Measurements from ENCODE around the gene CTDP1.

The CTDP1 gene

GRCh38 chr18:79795446-79795845 is 115.8 kb downstream of the CTDP1 start:
- DNase-seq (ENCODE audit: low read depth in 1 of 2, low spot score in 1 of 2) = no peak

GRCh38 chr18:79796016-79796415 is 116.4 kb downstream of the CTDP1 start:
- no peak for DNase-seq (ENCODE audit: low read depth in 1 of 2, low spot score in 1 of 2)

GRCh38 chr18:79796531-79797405 is 117.2 kb downstream of the CTDP1 start:
- no peak for DNase-seq (ENCODE audit: low read depth in 1 of 2, low spot score in 1 of 2)

- no peak for DNase-seq (ENCODE audit: low read depth in 1 of 2, low spot score in 1 of 2)
Observed at GRCh38 chr18:79797518-79798345, 118.1 kb downstream of the CTDP1 start, which contains the start of gene KCNG2. KCNG2 (plus strand) TSS chr18:79797938; CDS start chr18:79863668, 65,730 bp downstream.

GRCh38 chr18:79798346-79798998 is 118.9 kb downstream of the CTDP1 start:
- DNase-seq (ENCODE audit: low read depth in 1 of 2, low spot score in 1 of 2) = no peak

- no peak for DNase-seq (ENCODE audit: low read depth in 1 of 2, low spot score in 1 of 2)
Observed at GRCh38 chr18:79798999-79799370, 119.4 kb downstream of the CTDP1 start.

GRCh38 chr18:79799619-79800370 is 120.2 kb downstream of the CTDP1 start:
- no peak for DNase-seq (ENCODE audit: low read depth in 1 of 2, low spot score in 1 of 2)

- no peak for DNase-seq (ENCODE audit: low read depth in 1 of 2, low spot score in 1 of 2)
Observed at GRCh38 chr18:79800371-79801180, 121.0 kb downstream of the CTDP1 start.

GRCh38 chr18:79801217-79801616 is 121.6 kb downstream of the CTDP1 start:
- no peak for DNase-seq (ENCODE audit: low read depth in 1 of 2, low spot score in 1 of 2)

- DNase-seq (ENCODE audit: low read depth in 1 of 2, low spot score in 1 of 2) = no peak
Observed at GRCh38 chr18:79801641-79802040, 122.0 kb downstream of the CTDP1 start.

GRCh38 chr18:79802298-79802697 is 122.7 kb downstream of the CTDP1 start:
- no peak for DNase-seq (ENCODE audit: low read depth in 1 of 2, low spot score in 1 of 2)

- DNase-seq (ENCODE audit: low read depth in 1 of 2, low spot score in 1 of 2) = no peak
Observed at GRCh38 chr18:79803611-79804051, 124.0 kb downstream of the CTDP1 start.

All from stimulated activated CD4-positive, alpha-beta T cell treated with anti-CD3 and anti-CD28 coated beads, Interleukin-15, amount 100 ng/mL, for 1 hour (primary cell).